AG10803 (cell line): ENCODE data around the gene ERO1A.

Experiments used
- DNase-seq: peaks from one replicate; pipeline ENCODE4 v3.0.0; 2010; ENCODE audit warnings: low read depth
- H3K4me3 ChIP-seq: 2 replicates; pipeline ENCODE4 v1.5.1; 2011; ENCODE audit warnings: mild to moderate bottlenecking, low read length, control low read depth
- TF ChIP-seq, protein P1 (sequence below): conservative IDR thresholded peaks from 2 replicates; pipeline ENCODE4 v1.5.1; 2011; ENCODE audit warnings: mild to moderate bottlenecking, low read length, control low read depth, inconsistent platforms

The ERO1A gene

DNA sequence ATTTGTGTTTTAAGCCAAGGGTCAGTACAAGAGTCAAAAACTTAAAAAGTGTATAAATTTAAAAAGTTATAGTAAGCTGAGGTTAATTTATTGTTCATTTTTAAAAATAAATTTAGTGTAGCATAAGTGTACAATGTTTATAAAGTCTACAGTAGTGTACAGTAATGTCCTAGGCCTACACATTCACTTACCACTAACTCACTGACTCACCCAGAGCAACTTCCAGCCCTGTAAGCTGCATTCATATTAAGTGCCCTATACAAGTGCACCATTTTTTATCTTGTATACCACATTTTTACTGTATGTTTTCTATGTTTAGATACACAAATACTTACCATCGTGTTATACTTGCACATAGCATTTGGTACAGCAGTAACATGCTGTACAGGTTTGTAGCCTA, 105.0 kb downstream of the ERO1A start:
- DNase-seq, result no peak
- H3K4me3 ChIP-seq, result no peak overlapping the region
- TF ChIP-seq, protein P1, sequence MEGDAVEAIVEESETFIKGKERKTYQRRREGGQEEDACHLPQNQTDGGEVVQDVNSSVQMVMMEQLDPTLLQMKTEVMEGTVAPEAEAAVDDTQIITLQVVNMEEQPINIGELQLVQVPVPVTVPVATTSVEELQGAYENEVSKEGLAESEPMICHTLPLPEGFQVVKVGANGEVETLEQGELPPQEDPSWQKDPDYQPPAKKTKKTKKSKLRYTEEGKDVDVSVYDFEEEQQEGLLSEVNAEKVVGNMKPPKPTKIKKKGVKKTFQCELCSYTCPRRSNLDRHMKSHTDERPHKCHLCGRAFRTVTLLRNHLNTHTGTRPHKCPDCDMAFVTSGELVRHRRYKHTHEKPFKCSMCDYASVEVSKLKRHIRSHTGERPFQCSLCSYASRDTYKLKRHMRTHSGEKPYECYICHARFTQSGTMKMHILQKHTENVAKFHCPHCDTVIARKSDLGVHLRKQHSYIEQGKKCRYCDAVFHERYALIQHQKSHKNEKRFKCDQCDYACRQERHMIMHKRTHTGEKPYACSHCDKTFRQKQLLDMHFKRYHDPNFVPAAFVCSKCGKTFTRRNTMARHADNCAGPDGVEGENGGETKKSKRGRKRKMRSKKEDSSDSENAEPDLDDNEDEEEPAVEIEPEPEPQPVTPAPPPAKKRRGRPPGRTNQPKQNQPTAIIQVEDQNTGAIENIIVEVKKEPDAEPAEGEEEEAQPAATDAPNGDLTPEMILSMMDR, result no peak
